OCI-LY7 (cell line): ENCODE results near the gene MS4A6A. TPM values are rescaled to one million over a fixed set of nuclear protein-coding genes. Genes with fewer than 3 reads are reported as not detected.
"Not testable (repeated sequence)": the region's sequence is repeated elsewhere in the genome, so short reads cannot be mapped to it uniquely, and the experiment has no call there.

ENCODE experiments used
- BruUV-seq: library from RNA; stranded (reverse); fragments of 400-500 nt; replicated peaks from 2 replicates; lab custom pipeline; 2021; lab: Mats Ljungman, UMichigan
- CTCF ChIA-PET: fragments of 300-600 bp; sonication (Branson Sonifier 250); formaldehyde crosslinking; loops from one replicate; lab custom pipeline; 2022; ENCODE audit warnings: antibody characterized with exemption; ENCODE audit not compliant: unreplicated experiment; lab: Charles Lee
- POLR2A ChIA-PET: fragments of 300-600 bp; sonication (Branson Sonifier 250); formaldehyde crosslinking; loops from one replicate; lab custom pipeline; 2022; ENCODE audit warnings: antibody characterized with exemption; lab: Charles Lee
- DNase-seq: peaks from one replicate; pipeline ENCODE4 v3.0.0-alpha.2; 2015; ENCODE audit warnings: low spot score
- H2AFZ ChIP-seq: fragments of 200-600 bp; sonication (generic), shearing (Covaris generic); 2 replicates; pipeline ENCODE4 v1.6.1; 2014; ENCODE audit warnings: mild to moderate bottlenecking, antibody characterized with exemption, low read length, moderate library complexity
- H3K27ac ChIP-seq: fragments of 200-600 bp; sonication (generic); 2 replicates; pipeline ENCODE4 v1.5.1; 2014; ENCODE audit warnings: mixed run types, low read depth, mild to moderate bottlenecking, moderate library complexity, low read length, inconsistent platforms; ENCODE audit not compliant: poor library complexity, severe bottlenecking
- H3K36me3 ChIP-seq: fragments of 200-600 bp; sonication (generic); 2 replicates; pipeline ENCODE4 v1.6.1; 2014; ENCODE audit warnings: mild to moderate bottlenecking, antibody characterized with exemption, low read length, moderate library complexity, mixed read lengths; ENCODE audit not compliant: insufficient read depth
- H3K4me1 ChIP-seq: fragments of 200-600 bp; sonication (generic); 2 replicates; pipeline ENCODE4 v1.5.1; 2014; ENCODE audit warnings: mild to moderate bottlenecking, low read length; ENCODE audit not compliant: insufficient read depth, poor library complexity, severe bottlenecking
- H3K4me2 ChIP-seq: fragments of 200-600 bp; sonication (generic); 2 replicates; pipeline ENCODE4 v1.6.1; 2014; ENCODE audit warnings: mild to moderate bottlenecking, low read length
- H3K4me3 ChIP-seq: fragments of 200-600 bp; sonication (generic); 2 replicates; pipeline ENCODE4 v1.5.1; 2014; ENCODE audit warnings: mild to moderate bottlenecking, low read depth, low read length; ENCODE audit not compliant: poor library complexity, severe bottlenecking
- H3K79me2 ChIP-seq: fragments of 200-600 bp; sonication (generic); 2 replicates; pipeline ENCODE4 v1.6.1; 2016; ENCODE audit warnings: low read depth, mild to moderate bottlenecking, low read length, moderate library complexity, mixed read lengths; ENCODE audit not compliant: insufficient read depth
- H3K9me2 ChIP-seq: fragments of 200-600 bp; sonication (generic); 2 replicates; pipeline ENCODE4 v1.6.1; 2016; ENCODE audit warnings: mild to moderate bottlenecking, low read length, mixed read lengths; ENCODE audit not compliant: insufficient read depth
- H3K9me3 ChIP-seq: fragments of 200-600 bp; sonication (generic); 2 replicates; pipeline ENCODE4 v1.6.1; 2014; ENCODE audit warnings: mild to moderate bottlenecking, mixed run types, low read length, mixed read lengths
- H4K20me1 ChIP-seq: fragments of 200-600 bp; sonication (generic); 2 replicates; pipeline ENCODE4 v1.6.1; 2014; ENCODE audit warnings: mild to moderate bottlenecking, antibody characterized with exemption, low read length, moderate library complexity, mixed read lengths; ENCODE audit not compliant: insufficient read depth
- EZH2phosphoT487 ChIP-seq: fragments of 200-600 bp; sonication (generic); IDR thresholded peaks from 2 replicates; pipeline ENCODE4 v1.6.1; 2018; ENCODE audit warnings: low read depth, borderline replicate concordance, mild to moderate bottlenecking, mixed run types, antibody characterized with exemption, low read length, moderate library complexity, mixed read lengths
- intact Hi-C: fragments of 100-400 bp; cut with micrococcal nuclease; formaldehyde crosslinking; loops from one replicate; pipeline ENCODE4 v1.10.0; 2022; ENCODE audit not compliant: unreplicated experiment
- total RNA-seq, 2 experiments: library from RNA; depleted of rRNA in 1 of 2; stranded (reverse); fragments of >200 nt in 1 of 2; shearing (Covaris generic) in 1 of 2; gene quantifications; 2 replicates each; pipeline ENCODE4 v1.2.3, GENCODE V29; 2014 to 2022
- TF ChIP-seq, protein P1 (sequence below): fragments of 200-600 bp; sonication (generic); conservative IDR thresholded peaks from 2 replicates; pipeline ENCODE4 v1.5.1; 2014; ENCODE audit warnings: mild to moderate bottlenecking, antibody characterized with exemption, low read length, moderate library complexity, mixed read lengths

Gene MS4A6A
- total RNA-seq, 2 experiments from 2014 or later = not detected

DNA sequence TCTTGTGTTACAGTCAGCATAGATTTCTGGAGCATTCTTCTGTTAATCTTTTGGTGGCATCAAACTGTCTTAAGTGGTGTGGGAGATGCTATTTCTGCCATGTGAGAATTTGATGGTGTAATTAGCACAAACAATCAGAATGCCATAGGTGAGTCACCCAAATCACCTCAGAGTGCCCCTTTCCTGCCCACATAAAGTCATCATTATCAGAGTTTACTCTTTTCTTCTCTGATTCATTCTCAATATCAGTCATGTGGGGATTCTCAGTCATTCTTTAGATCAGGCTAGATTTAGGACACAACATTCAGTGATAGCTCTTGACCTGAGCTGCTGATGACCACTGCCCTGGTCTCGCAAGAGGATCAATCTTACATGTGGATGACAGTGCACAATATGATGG, 23.7 kb upstream of the MS4A6A start:
- Histone ChIP-seq H3K4me3 (no peak overlapping the region), H3K4me1 (no peaks in the 10 kb centered on the region), H3K9me3 (no peaks in the 10 kb centered on the region), H4K20me1 (no peaks in the 10 kb centered on the region), H3K36me3 (no peaks in the 10 kb centered on the region), H3K27ac (no peak overlapping the region), H3K9me2 (no peaks in the 10 kb centered on the region), H3K79me2 (no peaks in the 10 kb centered on the region), H3K4me2 (no peak overlapping the region), H2AFZ (no peak overlapping the region)
- ChIA-PET POLR2A (no interaction called here), CTCF (no interaction called here)
- intact Hi-C loops = no loop called here
- TF ChIP-seq, protein P1, sequence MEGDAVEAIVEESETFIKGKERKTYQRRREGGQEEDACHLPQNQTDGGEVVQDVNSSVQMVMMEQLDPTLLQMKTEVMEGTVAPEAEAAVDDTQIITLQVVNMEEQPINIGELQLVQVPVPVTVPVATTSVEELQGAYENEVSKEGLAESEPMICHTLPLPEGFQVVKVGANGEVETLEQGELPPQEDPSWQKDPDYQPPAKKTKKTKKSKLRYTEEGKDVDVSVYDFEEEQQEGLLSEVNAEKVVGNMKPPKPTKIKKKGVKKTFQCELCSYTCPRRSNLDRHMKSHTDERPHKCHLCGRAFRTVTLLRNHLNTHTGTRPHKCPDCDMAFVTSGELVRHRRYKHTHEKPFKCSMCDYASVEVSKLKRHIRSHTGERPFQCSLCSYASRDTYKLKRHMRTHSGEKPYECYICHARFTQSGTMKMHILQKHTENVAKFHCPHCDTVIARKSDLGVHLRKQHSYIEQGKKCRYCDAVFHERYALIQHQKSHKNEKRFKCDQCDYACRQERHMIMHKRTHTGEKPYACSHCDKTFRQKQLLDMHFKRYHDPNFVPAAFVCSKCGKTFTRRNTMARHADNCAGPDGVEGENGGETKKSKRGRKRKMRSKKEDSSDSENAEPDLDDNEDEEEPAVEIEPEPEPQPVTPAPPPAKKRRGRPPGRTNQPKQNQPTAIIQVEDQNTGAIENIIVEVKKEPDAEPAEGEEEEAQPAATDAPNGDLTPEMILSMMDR = no peak
- no TSS peak for BruUV-seq
- DNase-seq = no peak

- Histone ChIP-seq H3K4me1 (no peaks in the 10 kb centered on the region), H3K4me2 (no peak overlapping the region), H3K9me3 (no peaks in the 10 kb centered on the region), H4K20me1 (no peaks in the 10 kb centered on the region), H3K27ac (no peak overlapping the region), H3K4me3 (no peak overlapping the region), H3K9me2 (no peaks in the 10 kb centered on the region), H3K79me2 (no peaks in the 10 kb centered on the region), H2AFZ (no peak overlapping the region), H3K36me3 (no peaks in the 10 kb centered on the region)
- ChIA-PET POLR2A (no interaction called here), CTCF (no interaction called here)
- BruUV-seq = no TSS peak
- no peak for TF ChIP-seq EZH2phosphoT487
- TF ChIP-seq, protein P1 = no peak
- intact Hi-C loops = no loop called here
- no peak for DNase-seq
Observed at GRCh38 chr11:60204922-60205321, 22.0 kb upstream of the MS4A6A start.

GRCh38 chr11:60201334-60201733, 18.5 kb upstream of the MS4A6A start:
- CTCF ChIA-PET, H3K4me1 ChIP-seq: not testable (repeated sequence)

More at GRCh38 chr11:60201334-60201733, 18.5 kb upstream of the MS4A6A start:
- H3K9me3 ChIP-seq, intact Hi-C loops, H3K4me2 ChIP-seq, H3K4me3 ChIP-seq, H3K79me2 ChIP-seq, H3K9me2 ChIP-seq, H3K36me3 ChIP-seq, H2AFZ ChIP-seq, H4K20me1 ChIP-seq, BruUV-seq, DNase-seq, H3K27ac ChIP-seq, POLR2A ChIA-PET: not testable (repeated sequence)
